Karpas-422 (cell line): ENCODE results near the gene TAS2R7. TPM values are rescaled to one million over a fixed set of nuclear protein-coding genes. Genes with fewer than 3 reads are reported as not detected.
"Not testable (repeated sequence)": the region's sequence is repeated elsewhere in the genome, so short reads cannot be mapped to it uniquely, and the experiment has no call there.

Experiments used
- DNase-seq: peaks from one replicate; pipeline ENCODE4 v3.0.0-alpha.2; 2015
- H2AFZ ChIP-seq: fragments of 200-600 bp; sonication (generic); 2 replicates; pipeline ENCODE4 v1.6.1; 2014; ENCODE audit warnings: antibody characterized with exemption, low read length, mixed read lengths
- H3K27ac ChIP-seq: fragments of 200-600 bp; sonication (generic); 2 replicates; pipeline ENCODE4 v1.5.1; 2014; ENCODE audit warnings: mild to moderate bottlenecking, low read length, moderate library complexity
- H3K27me3 ChIP-seq: fragments of 200-600 bp; sonication (generic); 2 replicates; pipeline ENCODE4 v1.6.1; 2014; ENCODE audit warnings: low read length, mixed read lengths
- H3K36me3 ChIP-seq: fragments of 200-600 bp; sonication (generic); 2 replicates; pipeline ENCODE4 v1.6.1; 2014; ENCODE audit warnings: low read length, mixed read lengths; ENCODE audit not compliant: insufficient read depth
- H3K4me1 ChIP-seq: fragments of 200-600 bp; sonication (generic); 2 replicates; pipeline ENCODE4 v1.6.1; 2014; ENCODE audit warnings: mild to moderate bottlenecking, low read length, mixed read lengths
- H3K4me2 ChIP-seq: fragments of 200-600 bp; sonication (generic); 2 replicates; pipeline ENCODE4 v1.6.1; 2014; ENCODE audit warnings: low read length, low read depth, mild to moderate bottlenecking; ENCODE audit not compliant: poor library complexity, severe bottlenecking
- H3K4me3 ChIP-seq: fragments of 200-600 bp; sonication (generic); 2 replicates; pipeline ENCODE4 v1.5.1; 2014; ENCODE audit warnings: mild to moderate bottlenecking, antibody characterized with exemption, low read length, mixed read lengths
- H3K79me2 ChIP-seq: fragments of 200-600 bp; sonication (generic); 2 replicates; pipeline ENCODE4 v1.6.1; 2014; ENCODE audit warnings: mild to moderate bottlenecking, low read length, mixed read lengths
- H3K9ac ChIP-seq: fragments of 200-600 bp; sonication (generic); 2 replicates; pipeline ENCODE4 v1.6.0; 2014; ENCODE audit warnings: low read length
- H3K9me2 ChIP-seq: fragments of 200-600 bp; sonication (generic), shearing (Covaris generic); replicated peaks from 2 replicates; pipeline ENCODE4 v1.6.0; 2014; ENCODE audit warnings: mild to moderate bottlenecking, low read length, moderate library complexity; ENCODE audit not compliant: insufficient read depth
- H3K9me3 ChIP-seq: fragments of 300-700, 200-600 bp; sonication (generic); 2 replicates; pipeline ENCODE4 v1.6.1; 2014; ENCODE audit warnings: low read length, mixed read lengths
- H4K20me1 ChIP-seq: fragments of 200-600 bp; sonication (generic); 2 replicates; pipeline ENCODE4 v1.6.1; 2014; ENCODE audit warnings: mild to moderate bottlenecking, antibody characterized with exemption, low read length, low read depth; ENCODE audit not compliant: insufficient read depth
- total RNA-seq: library from RNA; depleted of rRNA; stranded (reverse); fragments of >200 nt; shearing (Covaris generic); gene quantifications from 2 replicates; pipeline ENCODE4 v1.2.3, GENCODE V29; 2014; ENCODE audit warnings: low replicate concordance

TAS2R7 gene
- total RNA-seq, 1 experiment from 2014 or later: not detected

GRCh38 chr12:10824957-10825356 is 22.5 kb upstream of the TAS2R7 start:
- Histone ChIP-seq H4K20me1 (no peaks in the 10 kb centered on the region), H3K9me2 (no peaks in the 10 kb centered on the region), H3K4me1 (no peaks in the 10 kb centered on the region), H3K9me3 (no peaks in the 10 kb centered on the region), H3K9ac (no peak overlapping the region), H3K4me3 (no peak overlapping the region), H3K36me3 (no peaks in the 10 kb centered on the region), H2AFZ (no peak overlapping the region), H3K79me2 (no peaks in the 10 kb centered on the region), H3K4me2 (no peak overlapping the region), H3K27ac (no peak overlapping the region), H3K27me3 (no peaks in the 10 kb centered on the region)
- no peak for DNase-seq

GRCh38 chr12:10811883-10812536 is 9.6 kb upstream of the TAS2R7 start:
- Histone ChIP-seq H2AFZ (no peak overlapping the region), H3K79me2 (no peaks in the 10 kb centered on the region), H3K9me3 (no peaks in the 10 kb centered on the region), H4K20me1 (no peaks in the 10 kb centered on the region), H3K27me3 (no peaks in the 10 kb centered on the region), H3K4me3 (no peak overlapping the region), H3K4me1 (no peaks in the 10 kb centered on the region), H3K9ac (no peak overlapping the region), H3K4me2 (no peak overlapping the region), H3K9me2 (no peaks in the 10 kb centered on the region), H3K27ac (no peak overlapping the region), H3K36me3 (no peaks in the 10 kb centered on the region)
- DNase-seq: no peak

GRCh38 chr12:10810068-10810467 is 7.6 kb upstream of the TAS2R7 start, which contains the start of gene TAS2R9:
Gene TAS2R9 (minus strand): TSS chr12:10810168. CDS start chr12:10810075, 93 bp downstream.
- H3K4me1 ChIP-seq: no peaks in the 10 kb centered on the region

GRCh38 chr12:10807186-10807585 is 4.8 kb upstream of the TAS2R7 start, which contains the start of gene TAS2R8:
Gene TAS2R8 (minus strand): TSS chr12:10807286. CDS start chr12:10806980, 306 bp downstream.
- Histone ChIP-seq H3K79me2 (no peaks in the 10 kb centered on the region), H3K27me3 (no peaks in the 10 kb centered on the region), H3K9me2 (no peaks in the 10 kb centered on the region), H4K20me1 (no peaks in the 10 kb centered on the region), H3K4me3 (no peak within 1 kb of the TSS), H3K9ac (no peak within 1 kb of the TSS), H3K36me3 (no peaks in the 10 kb centered on the region), H3K9me3 (no peaks in the 10 kb centered on the region), H3K27ac (no peak within 1 kb of the TSS), H3K4me1 (no peaks in the 10 kb centered on the region), H2AFZ (no peak within 1 kb of the TSS), H3K4me2 (no peak within 1 kb of the TSS)
- no peak for DNase-seq

More at GRCh38 chr12:10810068-10810467, 7.6 kb upstream of the TAS2R7 start, which contains the start of gene TAS2R9:
- no peaks in the 10 kb centered on the region for H3K9me2 ChIP-seq
- H3K27ac ChIP-seq: no peak within 1 kb of the TSS
- H3K4me3 ChIP-seq: no peak within 1 kb of the TSS
- no peaks in the 10 kb centered on the region for H3K79me2 ChIP-seq
- no peak within 1 kb of the TSS for H3K4me2 ChIP-seq
- DNase-seq: no peak
- no peaks in the 10 kb centered on the region for H3K9me3 ChIP-seq
- no peaks in the 10 kb centered on the region for H3K36me3 ChIP-seq
- no peak within 1 kb of the TSS for H3K9ac ChIP-seq
- H4K20me1 ChIP-seq: no peaks in the 10 kb centered on the region
- no peaks in the 10 kb centered on the region for H3K27me3 ChIP-seq
- H2AFZ ChIP-seq: no peak within 1 kb of the TSS

- H3K36me3 ChIP-seq: no peaks in the 10 kb centered on the region
- no peaks in the 10 kb centered on the region for H3K79me2 ChIP-seq
These were observed 686 bp downstream of the TAS2R7 start for GRCh38 chr12:10801741-10802140.

DNA sequence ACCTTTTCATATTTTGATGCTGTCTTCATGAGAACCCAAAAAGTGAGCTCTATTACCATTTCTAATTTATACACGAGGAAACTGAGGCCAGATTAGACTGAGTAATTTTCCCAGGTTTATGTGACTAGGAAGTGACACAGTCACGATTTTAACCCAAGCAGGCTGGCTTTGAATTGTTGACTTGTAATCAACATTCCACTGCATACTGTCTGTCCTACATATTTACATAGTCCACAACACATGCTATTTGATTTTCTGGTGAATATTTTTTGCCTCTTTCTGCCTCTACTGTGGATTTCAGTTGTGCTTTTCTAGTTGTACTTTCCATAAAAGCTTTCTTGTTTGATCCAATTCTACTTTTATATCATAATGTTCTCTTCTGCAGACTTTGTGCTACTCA is 8.2 kb downstream of the TAS2R7 start:
- Histone ChIP-seq H3K4me2 (no peak overlapping the region), H3K4me3 (no peak overlapping the region), H3K27ac (no peak overlapping the region), H3K36me3 (no peaks in the 10 kb centered on the region), H4K20me1 (no peaks in the 10 kb centered on the region), H2AFZ (no peak overlapping the region), H3K4me1 (no peaks in the 10 kb centered on the region), H3K9ac (no peak overlapping the region), H3K27me3 (no peaks in the 10 kb centered on the region), H3K9me3 (no peaks in the 10 kb centered on the region), H3K79me2 (no peaks in the 10 kb centered on the region), H3K9me2 (no peaks in the 10 kb centered on the region)
- DNase-seq: no peak

More at GRCh38 chr12:10801741-10802140, 686 bp downstream of the TAS2R7 start:
- H3K4me3 ChIP-seq: no peak overlapping the region
- no peak overlapping the region for H3K4me2 ChIP-seq
- no peak overlapping the region for H3K27ac ChIP-seq
- H3K9ac ChIP-seq: no peak overlapping the region
- H3K9me3 ChIP-seq: no peaks in the 10 kb centered on the region
- no peaks in the 10 kb centered on the region for H3K9me2 ChIP-seq
- H2AFZ ChIP-seq: no peak overlapping the region
- H4K20me1 ChIP-seq: no peaks in the 10 kb centered on the region
- no peak for DNase-seq
- no peaks in the 10 kb centered on the region for H3K27me3 ChIP-seq
- H3K4me1 ChIP-seq: no peaks in the 10 kb centered on the region

DNA sequence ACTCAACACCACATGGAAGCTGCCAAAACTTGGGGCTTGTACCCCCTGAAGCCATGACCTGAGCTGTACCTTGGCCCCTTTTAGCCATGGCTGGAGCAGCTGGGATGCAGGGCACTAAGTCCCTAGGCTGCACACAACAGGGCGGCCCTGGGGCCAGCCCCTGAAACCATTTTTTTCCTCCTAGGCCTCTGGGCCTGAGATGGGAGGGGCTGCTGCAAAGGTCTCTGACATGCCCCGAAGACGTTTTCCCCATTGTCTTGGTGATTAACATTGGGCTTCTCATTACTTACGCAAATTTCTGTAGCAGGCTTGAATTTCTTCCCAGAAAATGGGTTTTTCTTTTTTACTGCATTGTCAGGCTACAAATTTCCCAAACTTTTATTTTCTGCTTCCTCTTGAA is 10.7 kb downstream of the TAS2R7 start:
- H2AFZ ChIP-seq, H3K36me3 ChIP-seq, H3K4me2 ChIP-seq, H3K9ac ChIP-seq, H3K4me1 ChIP-seq, H3K9me3 ChIP-seq, DNase-seq, H3K27me3 ChIP-seq, H3K79me2 ChIP-seq, H3K4me3 ChIP-seq, H3K9me2 ChIP-seq, H4K20me1 ChIP-seq, H3K27ac ChIP-seq: not testable (repeated sequence)

GRCh38 chr12:10783252-10783651 is 19.2 kb downstream of the TAS2R7 start:
- H4K20me1 ChIP-seq: no peaks in the 10 kb centered on the region
- H3K4me2 ChIP-seq: no peak overlapping the region
- no peak overlapping the region for H2AFZ ChIP-seq
- no peak for DNase-seq
- H3K27ac ChIP-seq: no peak overlapping the region
- H3K9me2 ChIP-seq: no peaks in the 10 kb centered on the region
- H3K36me3 ChIP-seq: no peaks in the 10 kb centered on the region
- H3K4me1 ChIP-seq: no peaks in the 10 kb centered on the region
- no peaks in the 10 kb centered on the region for H3K79me2 ChIP-seq
- H3K27me3 ChIP-seq: no peaks in the 10 kb centered on the region
- no peak overlapping the region for H3K9ac ChIP-seq
- H3K4me3 ChIP-seq: no peak overlapping the region
- H3K9me3 ChIP-seq: no peaks in the 10 kb centered on the region
